ENCODE results near the gene BCL7A. TPM values are rescaled to one million over a fixed set of nuclear protein-coding genes. Genes with fewer than 3 reads are reported as not detected.
A peak's percentile ranks its signal among the peaks of the same experiment; 100 is the strongest.

BCL7A gene
- total and polyA plus RNA-seq, 2 donors (not counting 1 experiment from before 2014, with no cell fraction given), result 71.0 to 75.9 TPM

DNA sequence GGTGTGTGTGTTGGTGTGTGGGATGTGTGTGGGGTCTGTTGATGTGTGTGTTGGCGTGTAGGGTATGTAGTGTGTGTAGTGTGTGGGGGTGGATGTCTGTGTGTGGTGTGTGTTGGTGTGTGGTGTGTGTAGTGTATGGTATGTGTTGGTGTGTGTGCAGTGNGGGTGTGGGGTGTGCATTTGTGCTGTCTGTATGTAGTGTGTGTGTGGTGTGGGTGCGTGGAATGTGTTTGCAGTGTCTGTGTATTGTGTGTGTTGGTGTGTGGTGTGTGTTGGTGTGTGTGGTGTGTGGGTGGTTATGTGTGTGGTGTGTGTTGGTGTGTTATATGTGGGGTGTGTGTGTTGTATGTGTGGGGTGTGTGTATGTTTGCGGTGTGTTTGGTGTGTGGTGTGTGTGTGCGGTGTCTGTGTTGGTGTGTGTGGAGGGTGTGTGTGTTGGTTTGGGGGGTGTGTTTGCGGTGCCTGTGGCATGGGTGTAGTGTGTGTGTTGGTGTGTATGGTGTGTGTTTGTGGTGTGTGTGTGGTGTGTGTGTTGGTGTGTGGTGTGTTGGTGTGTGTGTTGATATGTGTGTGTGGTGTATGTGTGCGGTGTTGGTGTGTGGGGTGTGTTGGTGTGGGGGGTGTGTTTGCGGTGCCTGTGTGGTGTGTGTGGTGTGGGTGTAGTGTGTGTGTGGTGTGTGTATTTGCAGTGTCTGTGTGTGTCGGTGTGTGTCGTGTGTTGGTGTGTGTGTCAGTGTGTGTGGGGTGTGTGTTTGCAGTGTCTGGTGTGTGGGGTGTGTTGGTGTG is 71.6 kb downstream of the BCL7A start:
- Histone ChIP-seq H3K4me3 (ENCODE audit: control extremely low read depth in 1 of 5, extremely low read depth in 1 of 5, insufficient read depth in 1 of 5, low read depth in 2 of 5, low read length in 4 of 5) (no peak overlapping the region), H3K4me2 (replicated peaks; ENCODE audit: low read depth, low read length, poor library complexity, severe bottlenecking) (no peak overlapping the region), H3K27me3 (replicated peaks in 1 of 4; ENCODE audit: control extremely low read depth in 1 of 4, control insufficient read depth in 3 of 4, insufficient read depth in 4 of 4, low read length in 3 of 4) (no peaks in the 10 kb centered on the region), H3K27ac (ENCODE audit: low read length in 2 of 2) (peak overlapping the region in 1 of 2 donors; percentile 64), H3K9ac (ENCODE audit: low read length) (no peak overlapping the region), H3K36me3 (replicated peaks in 1 of 2; ENCODE audit: control extremely low read depth in 1 of 2, control insufficient read depth in 1 of 2, extremely low read depth in 1 of 2, insufficient read depth in 2 of 2, low read length in 1 of 2) (peaks cover 0 to under 1% of the 10 kb centered on the region in 2 experiments), H3K9me3 (ENCODE audit: control extremely low read depth in 1 of 3, control insufficient read depth in 2 of 3, insufficient read depth in 1 of 3, low read length in 2 of 3) (no peaks in the 10 kb centered on the region), H3K4me1 (ENCODE audit: control insufficient read depth in 2 of 2, insufficient read depth in 2 of 2, low read length in 2 of 2) (peaks cover 14 to 21% of the 10 kb centered on the region in 2 donors), H4K20me1 (ENCODE audit: control insufficient read depth, insufficient read depth, low read length, poor library complexity, severe bottlenecking) (peaks cover 71% of the 10 kb centered on the region), H2AFZ (ENCODE audit: insufficient read depth, low read depth, low read length, poor library complexity, severe bottlenecking) (no peak overlapping the region), H3K79me2 (ENCODE audit: control insufficient read depth, insufficient read depth, low read length) (peaks cover 74% of the 10 kb centered on the region)
- Mint-ChIP-seq H3K27me3 (no peaks in the 10 kb centered on the region), H3K27ac (no peak overlapping the region), H3K4me1 (peaks cover 45% of the 10 kb centered on the region), H3K9me3 (ENCODE audit: insufficient read depth) (no peaks in the 10 kb centered on the region), H3K4me3 (no peak overlapping the region)
- POLR2A ChIA-PET, result no interaction called here
- DNase-seq (no peak), ATAC-seq (ENCODE audit: low read depth) (no peak)
- CTCF ChIA-PET, result interaction anchor here (2.5 kb wide), 1 partner anchor 30 kb away, joined by 12 read pairs; no protein-coding TSS in a partner anchor
- WGBS (ENCODE audit: insufficient coverage), result 96% methylated on average over 9 of the region's 9 CpGs
- TF ChIP-seq EZH2 (IDR thresholded peaks at IDR 0.05; ENCODE audit: borderline replicate concordance, insufficient read depth, low read depth, low read length, poor library complexity, severe bottlenecking), result no peak
- no peak for TF ChIP-seq CTCF (IDR thresholded peaks at IDR 0.05)
- intact Hi-C loops (cut with micrococcal nuclease), result no loop called here

GRCh38 chr12:122094137-122094734 is 72.6 kb downstream of the BCL7A start:
- no peak for DNase-seq
- POLR2A ChIA-PET, result no interaction called here
- H3K4me1 ChIP-seq (ENCODE audit: control insufficient read depth in 2 of 2, insufficient read depth in 2 of 2, low read length in 2 of 2), result peaks cover 15 to 18% of the 10 kb centered on the region in 2 donors
- peaks cover 65% of the 10 kb centered on the region for H3K79me2 ChIP-seq (ENCODE audit: control insufficient read depth, insufficient read depth, low read length)
- H3K4me1 Mint-ChIP-seq, result peaks cover 46% of the 10 kb centered on the region
- WGBS (ENCODE audit: insufficient coverage), result 97% methylated on average over 5 of the region's 5 CpGs
- no peak for ATAC-seq (ENCODE audit: low read depth)
- H3K27me3 Mint-ChIP-seq, result no peaks in the 10 kb centered on the region
- no peak overlapping the region for H3K4me3 Mint-ChIP-seq
- peak overlapping the region in 1 of 2 donors; percentile 64 for H3K27ac ChIP-seq (ENCODE audit: low read length in 2 of 2)
- no peaks in the 10 kb centered on the region for H3K9me3 ChIP-seq (ENCODE audit: control extremely low read depth in 1 of 3, control insufficient read depth in 2 of 3, insufficient read depth in 1 of 3, low read length in 2 of 3)
- peaks cover 71% of the 10 kb centered on the region for H4K20me1 ChIP-seq (ENCODE audit: control insufficient read depth, insufficient read depth, low read length, poor library complexity, severe bottlenecking)
- CTCF ChIA-PET, result no interaction called here
- no peaks in the 10 kb centered on the region for H3K9me3 Mint-ChIP-seq (ENCODE audit: insufficient read depth)
- H3K4me3 ChIP-seq (ENCODE audit: control extremely low read depth in 1 of 5, extremely low read depth in 1 of 5, insufficient read depth in 1 of 5, low read depth in 2 of 5, low read length in 4 of 5), result no peak overlapping the region
- H3K36me3 ChIP-seq (replicated peaks in 1 of 2; ENCODE audit: control extremely low read depth in 1 of 2, control insufficient read depth in 1 of 2, extremely low read depth in 1 of 2, insufficient read depth in 2 of 2, low read length in 1 of 2), result no peaks in the 10 kb centered on the region
- no peaks in the 10 kb centered on the region for H3K27me3 ChIP-seq (replicated peaks in 1 of 4; ENCODE audit: control extremely low read depth in 1 of 4, control insufficient read depth in 3 of 4, insufficient read depth in 4 of 4, low read length in 3 of 4)
- no peak overlapping the region for H2AFZ ChIP-seq (ENCODE audit: insufficient read depth, low read depth, low read length, poor library complexity, severe bottlenecking)
- TF ChIP-seq CTCF (IDR thresholded peaks at IDR 0.05) (no peak), EZH2 (IDR thresholded peaks at IDR 0.05; ENCODE audit: borderline replicate concordance, insufficient read depth, low read depth, low read length, poor library complexity, severe bottlenecking) (no peak)
- intact Hi-C loops (cut with micrococcal nuclease), result no loop called here
- H3K9ac ChIP-seq (ENCODE audit: low read length), result no peak overlapping the region
- no peak overlapping the region for H3K27ac Mint-ChIP-seq
- no peak overlapping the region for H3K4me2 ChIP-seq (replicated peaks; ENCODE audit: low read depth, low read length, poor library complexity, severe bottlenecking)

All from B cell (primary cell).